ENCODE measurements around the gene STEAP2.

Gene STEAP2

DNA sequence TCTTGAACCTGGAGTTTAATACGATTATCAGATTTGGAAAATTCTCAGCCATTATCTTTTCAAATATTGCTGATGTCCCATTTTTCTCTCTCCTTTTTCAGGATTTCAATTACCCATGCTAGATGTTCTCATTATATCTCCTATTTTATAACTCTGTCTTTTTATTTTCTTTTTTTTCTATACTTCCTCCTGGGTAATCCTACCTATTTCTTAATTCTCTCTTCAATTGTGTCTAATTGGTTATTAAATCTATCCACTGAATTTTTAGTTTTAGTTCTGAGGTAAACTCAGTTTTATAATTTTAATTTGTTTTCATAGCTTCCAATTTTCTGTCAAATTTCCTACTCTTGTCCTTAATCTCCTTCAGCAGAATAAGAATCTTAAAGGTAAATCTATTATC, 41.6 kb upstream of the STEAP2 start:
- H3K79me2 ChIP-seq: no peaks in the 10 kb centered on the region
- H2AFZ ChIP-seq: no peak overlapping the region
- no peaks in the 10 kb centered on the region for H3K4me1 ChIP-seq
- TF ChIP-seq CTCF (IDR thresholded peaks at IDR 0.05): no peak
- H3K9me3 ChIP-seq (ENCODE audit: control insufficient read depth, low read length): no peaks in the 10 kb centered on the region
- no peak overlapping the region for H3K4me3 ChIP-seq (ENCODE audit: low read depth, low read length)
- no peaks in the 10 kb centered on the region for H3K36me3 ChIP-seq (ENCODE audit: control insufficient read depth, insufficient read depth, low read length)
- H3K27ac ChIP-seq: no peak overlapping the region
- H3K4me2 ChIP-seq (ENCODE audit: low read length): no peak overlapping the region
- no peak overlapping the region for H3K9ac ChIP-seq
- no peaks in the 10 kb centered on the region for H3K27me3 ChIP-seq (ENCODE audit: control insufficient read depth, insufficient read depth, low read length)

DNA sequence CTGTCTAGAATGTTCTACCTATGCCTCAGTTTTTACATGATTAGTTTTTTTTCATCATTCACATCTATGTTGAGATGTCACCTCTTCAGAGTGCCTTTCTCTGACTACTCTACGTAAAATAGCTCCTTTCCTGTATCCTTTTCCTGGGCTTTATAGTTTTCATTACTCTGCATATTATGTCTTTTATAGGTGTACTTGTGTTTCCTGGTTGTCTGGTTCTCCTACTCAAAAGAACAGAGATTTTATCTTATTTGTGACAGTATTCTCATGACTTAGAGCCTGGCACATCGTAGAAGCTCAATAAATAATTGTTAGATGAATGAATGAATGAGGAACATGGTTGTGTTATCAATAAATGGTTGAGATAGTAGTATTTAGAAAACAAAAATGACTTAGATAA, 39.4 kb upstream of the STEAP2 start:
- no peaks in the 10 kb centered on the region for H3K36me3 ChIP-seq (ENCODE audit: control insufficient read depth, insufficient read depth, low read length)
- no peak overlapping the region for H3K4me3 ChIP-seq (ENCODE audit: low read depth, low read length)
- H3K9ac ChIP-seq: no peak overlapping the region
- H3K27me3 ChIP-seq (ENCODE audit: control insufficient read depth, insufficient read depth, low read length): no peaks in the 10 kb centered on the region
- no peak for TF ChIP-seq CTCF (IDR thresholded peaks at IDR 0.05)
- no peak overlapping the region for H2AFZ ChIP-seq
- H3K27ac ChIP-seq: no peak overlapping the region
- no peak overlapping the region for H3K4me2 ChIP-seq (ENCODE audit: low read length)
- H3K4me1 ChIP-seq: no peaks in the 10 kb centered on the region
- H3K9me3 ChIP-seq (ENCODE audit: control insufficient read depth, low read length): no peaks in the 10 kb centered on the region
- H3K79me2 ChIP-seq: no peaks in the 10 kb centered on the region

DNA sequence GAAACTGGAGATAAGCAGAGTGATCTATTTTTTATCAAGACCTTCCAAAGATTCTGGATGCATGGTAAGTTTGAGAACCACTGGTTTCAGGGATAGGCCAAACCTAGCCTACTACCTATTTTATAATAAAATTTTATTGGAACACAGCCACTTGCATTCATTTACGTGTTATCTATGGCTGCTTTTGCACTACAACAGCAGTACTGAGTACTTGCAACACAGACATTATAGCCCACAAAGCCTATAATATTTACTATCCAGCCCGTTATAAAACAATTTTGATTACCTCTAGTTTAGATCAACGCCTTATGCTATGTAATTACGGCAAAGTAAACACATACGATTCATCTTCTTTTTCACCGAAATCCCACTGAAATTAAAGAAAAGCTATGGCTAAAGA, 38.9 kb upstream of the STEAP2 start:
- no peak for TF ChIP-seq CTCF (IDR thresholded peaks at IDR 0.05)
- Histone ChIP-seq H3K27me3 (ENCODE audit: control insufficient read depth, insufficient read depth, low read length) (no peaks in the 10 kb centered on the region), H3K27ac (no peak overlapping the region), H3K36me3 (ENCODE audit: control insufficient read depth, insufficient read depth, low read length) (no peaks in the 10 kb centered on the region), H2AFZ (no peak overlapping the region), H3K9me3 (ENCODE audit: control insufficient read depth, low read length) (no peaks in the 10 kb centered on the region), H3K4me3 (ENCODE audit: low read depth, low read length) (no peak overlapping the region), H3K4me1 (no peaks in the 10 kb centered on the region), H3K79me2 (no peaks in the 10 kb centered on the region), H3K4me2 (ENCODE audit: low read length) (no peak overlapping the region), H3K9ac (no peak overlapping the region)

DNA sequence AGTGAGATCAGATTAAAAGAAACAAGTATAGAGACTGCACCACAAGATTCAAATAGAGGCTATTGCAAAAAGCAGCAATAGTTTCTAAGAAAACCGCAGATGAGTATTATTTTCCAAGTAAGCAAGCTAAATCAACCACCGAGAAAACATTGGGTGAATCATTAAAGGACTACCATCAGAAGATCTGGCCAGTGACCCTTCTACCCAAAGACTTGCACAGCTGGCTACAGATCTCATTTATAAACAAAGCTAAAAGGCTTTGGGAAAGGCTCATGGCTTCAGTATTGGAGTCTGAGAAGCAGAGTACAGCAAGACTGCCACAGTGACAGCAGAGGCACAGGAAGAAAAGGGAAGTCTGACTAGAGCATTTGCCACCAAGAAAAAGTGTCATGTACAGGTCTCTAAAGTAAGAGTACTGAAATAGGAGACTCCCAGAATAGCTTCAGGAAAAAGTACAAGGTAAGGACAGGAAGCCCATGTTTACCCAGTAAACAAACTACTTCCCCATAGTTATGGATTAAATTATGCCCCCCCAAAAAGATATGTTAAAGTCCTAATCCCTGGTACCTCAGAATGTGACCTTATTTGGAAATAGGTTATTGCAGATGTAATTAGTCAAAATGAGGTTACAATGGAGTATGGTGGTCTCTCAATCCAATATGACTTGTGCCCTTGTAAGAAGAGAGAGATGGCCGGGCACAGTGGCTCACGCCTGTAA, 38.3 kb upstream of the STEAP2 start:
- no peaks in the 10 kb centered on the region for H3K9me3 ChIP-seq (ENCODE audit: control insufficient read depth, low read length)
- no peak for TF ChIP-seq CTCF (IDR thresholded peaks at IDR 0.05)
- H3K27me3 ChIP-seq (ENCODE audit: control insufficient read depth, insufficient read depth, low read length): no peaks in the 10 kb centered on the region
- no peaks in the 10 kb centered on the region for H3K4me1 ChIP-seq
- no peak overlapping the region for H3K4me2 ChIP-seq (ENCODE audit: low read length)
- no peak overlapping the region for H2AFZ ChIP-seq
- H3K4me3 ChIP-seq (ENCODE audit: low read depth, low read length): no peak overlapping the region
- H3K9ac ChIP-seq: no peak overlapping the region
- H3K27ac ChIP-seq: no peak overlapping the region
- no peaks in the 10 kb centered on the region for H3K79me2 ChIP-seq
- no peaks in the 10 kb centered on the region for H3K36me3 ChIP-seq (ENCODE audit: control insufficient read depth, insufficient read depth, low read length)

DNA sequence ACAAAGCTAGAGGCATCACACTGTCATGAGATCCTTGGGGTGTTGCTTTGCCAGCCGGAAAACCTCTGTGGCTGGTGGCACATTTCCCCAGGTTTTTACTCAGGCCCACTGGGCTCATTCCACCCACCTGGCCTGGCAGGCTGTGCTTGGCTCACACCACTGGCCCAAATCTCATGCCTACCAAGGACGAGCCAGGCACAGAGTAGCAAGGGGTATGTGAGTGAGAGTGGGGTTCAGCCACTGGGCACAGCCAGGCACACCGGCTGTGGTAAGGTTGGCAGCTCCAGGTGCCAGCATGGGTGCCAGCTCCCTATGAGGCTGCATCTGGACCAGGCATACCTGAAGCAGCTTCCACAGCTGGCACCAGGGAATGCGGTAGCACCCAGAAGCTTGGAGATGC, 35.9 kb upstream of the STEAP2 start:
- Histone ChIP-seq H3K4me2 (ENCODE audit: low read length) (no peak overlapping the region), H3K27me3 (ENCODE audit: control insufficient read depth, insufficient read depth, low read length) (no peaks in the 10 kb centered on the region), H3K4me3 (ENCODE audit: low read depth, low read length) (no peak overlapping the region), H2AFZ (no peak overlapping the region), H3K9ac (no peak overlapping the region), H3K9me3 (ENCODE audit: control insufficient read depth, low read length) (no peaks in the 10 kb centered on the region), H3K79me2 (no peaks in the 10 kb centered on the region), H3K36me3 (ENCODE audit: control insufficient read depth, insufficient read depth, low read length) (no peaks in the 10 kb centered on the region), H3K4me1 (no peaks in the 10 kb centered on the region), H3K27ac (no peak overlapping the region)
- TF ChIP-seq CTCF (IDR thresholded peaks at IDR 0.05): no peak
